Measurements from ENCODE around the gene SEPTIN11. TPM values are rescaled to one million over a fixed set of nuclear protein-coding genes. Genes with fewer than 3 reads are reported as not detected.

Gene SEPTIN11
- total RNA-seq, 1 experiment from 2014 or later, result 125 TPM

DNA sequence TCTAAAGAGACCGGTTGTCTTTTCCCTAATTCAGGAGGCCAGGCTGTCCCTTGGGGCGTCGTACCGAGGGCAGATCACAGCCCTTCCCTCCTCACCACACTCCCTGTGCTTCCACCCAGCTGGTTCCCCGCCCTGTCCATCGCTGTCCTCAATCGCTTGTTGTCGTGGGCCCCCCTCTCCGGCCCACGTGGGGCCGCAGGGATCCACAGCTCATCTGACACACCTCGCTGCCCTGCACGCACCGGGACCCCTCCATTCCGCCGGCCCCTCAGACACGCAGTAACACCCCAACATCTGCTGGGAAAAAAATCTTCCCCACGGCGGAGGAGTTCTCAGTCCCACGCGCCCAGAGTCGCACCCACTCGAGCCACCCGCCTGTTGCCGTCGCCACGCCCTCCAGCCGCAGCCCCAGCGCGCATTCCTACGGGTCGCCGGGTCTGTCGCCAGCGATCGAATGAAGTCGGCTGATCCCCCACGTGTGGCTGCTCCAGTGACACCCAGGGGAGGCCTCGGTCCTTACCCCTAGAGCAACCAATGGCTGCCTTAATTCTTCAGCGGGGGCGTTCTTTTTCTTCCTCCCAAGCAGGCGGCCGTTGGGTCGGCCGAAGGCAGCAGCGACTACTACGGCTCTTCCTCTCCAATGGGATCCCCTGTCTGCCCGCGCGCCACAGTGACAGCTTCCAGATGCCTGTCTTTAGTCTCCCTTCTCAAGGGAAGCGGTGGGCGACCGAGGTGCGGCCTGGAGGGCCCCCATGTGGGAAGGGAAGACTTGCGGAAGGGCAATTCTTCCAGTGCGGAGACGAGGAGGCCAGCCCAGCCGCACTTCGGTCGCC lies 893 bp upstream of the SEPTIN11 start (continued):
- TF ChIP-seq, protein P1, sequence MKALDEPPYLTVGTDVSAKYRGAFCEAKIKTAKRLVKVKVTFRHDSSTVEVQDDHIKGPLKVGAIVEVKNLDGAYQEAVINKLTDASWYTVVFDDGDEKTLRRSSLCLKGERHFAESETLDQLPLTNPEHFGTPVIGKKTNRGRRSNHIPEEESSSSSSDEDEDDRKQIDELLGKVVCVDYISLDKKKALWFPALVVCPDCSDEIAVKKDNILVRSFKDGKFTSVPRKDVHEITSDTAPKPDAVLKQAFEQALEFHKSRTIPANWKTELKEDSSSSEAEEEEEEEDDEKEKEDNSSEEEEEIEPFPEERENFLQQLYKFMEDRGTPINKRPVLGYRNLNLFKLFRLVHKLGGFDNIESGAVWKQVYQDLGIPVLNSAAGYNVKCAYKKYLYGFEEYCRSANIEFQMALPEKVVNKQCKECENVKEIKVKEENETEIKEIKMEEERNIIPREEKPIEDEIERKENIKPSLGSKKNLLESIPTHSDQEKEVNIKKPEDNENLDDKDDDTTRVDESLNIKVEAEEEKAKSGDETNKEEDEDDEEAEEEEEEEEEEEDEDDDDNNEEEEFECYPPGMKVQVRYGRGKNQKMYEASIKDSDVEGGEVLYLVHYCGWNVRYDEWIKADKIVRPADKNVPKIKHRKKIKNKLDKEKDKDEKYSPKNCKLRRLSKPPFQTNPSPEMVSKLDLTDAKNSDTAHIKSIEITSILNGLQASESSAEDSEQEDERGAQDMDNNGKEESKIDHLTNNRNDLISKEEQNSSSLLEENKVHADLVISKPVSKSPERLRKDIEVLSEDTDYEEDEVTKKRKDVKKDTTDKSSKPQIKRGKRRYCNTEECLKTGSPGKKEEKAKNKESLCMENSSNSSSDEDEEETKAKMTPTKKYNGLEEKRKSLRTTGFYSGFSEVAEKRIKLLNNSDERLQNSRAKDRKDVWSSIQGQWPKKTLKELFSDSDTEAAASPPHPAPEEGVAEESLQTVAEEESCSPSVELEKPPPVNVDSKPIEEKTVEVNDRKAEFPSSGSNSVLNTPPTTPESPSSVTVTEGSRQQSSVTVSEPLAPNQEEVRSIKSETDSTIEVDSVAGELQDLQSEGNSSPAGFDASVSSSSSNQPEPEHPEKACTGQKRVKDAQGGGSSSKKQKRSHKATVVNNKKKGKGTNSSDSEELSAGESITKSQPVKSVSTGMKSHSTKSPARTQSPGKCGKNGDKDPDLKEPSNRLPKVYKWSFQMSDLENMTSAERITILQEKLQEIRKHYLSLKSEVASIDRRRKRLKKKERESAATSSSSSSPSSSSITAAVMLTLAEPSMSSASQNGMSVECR (CRISPR knock-in tag; IDR thresholded peaks at IDR 0.05; ENCODE audit: borderline replicate concordance), result 0 out of 2 replicates have a peak, but pooled peaks have one; percentile 9
- TF ChIP-seq ZNF423 (CRISPR knock-in tag; IDR thresholded peaks at IDR 0.05), result no peak
- TF ChIP-seq MXD4 (CRISPR knock-in tag; IDR thresholded peaks at IDR 0.05; ENCODE audit: borderline replicate concordance), result no peak
- TF ChIP-seq ZNF416 (CRISPR knock-in tag; IDR thresholded peaks at IDR 0.05), result no peak
- TF ChIP-seq, protein P2, sequence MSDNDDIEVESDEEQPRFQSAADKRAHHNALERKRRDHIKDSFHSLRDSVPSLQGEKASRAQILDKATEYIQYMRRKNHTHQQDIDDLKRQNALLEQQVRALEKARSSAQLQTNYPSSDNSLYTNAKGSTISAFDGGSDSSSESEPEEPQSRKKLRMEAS (CRISPR knock-in tag; IDR thresholded peaks at IDR 0.05), result peak; percentile 66
- no peak for TF ChIP-seq STAT6 (CRISPR knock-in tag; conservative IDR thresholded peaks at IDR 0.05; ENCODE audit: low read depth)
- no peak for TF ChIP-seq MLX (CRISPR knock-in tag; IDR thresholded peaks at IDR 0.05)
- TF ChIP-seq IRF2 (CRISPR knock-in tag; IDR thresholded peaks at IDR 0.05; ENCODE audit: borderline replicate concordance, low read depth), result no peak
- TF ChIP-seq FOXK1 (CRISPR knock-in tag; IDR thresholded peaks at IDR 0.05), result no peak; the same call in 1 of the 2 replicates
- no peak for TF ChIP-seq ZNF396 (CRISPR knock-in tag; IDR thresholded peaks at IDR 0.05; ENCODE audit: borderline replicate concordance)
- 0 out of 2 replicates have a peak, but pooled peaks have one; percentile 40 for TF ChIP-seq ESRRA (CRISPR knock-in tag; IDR thresholded peaks at IDR 0.05; ENCODE audit: borderline replicate concordance)
- TF ChIP-seq SP1 (CRISPR knock-in tag; conservative IDR thresholded peaks at IDR 0.05), result no peak
- TF ChIP-seq ZNF219 (CRISPR knock-in tag; IDR thresholded peaks at IDR 0.05; ENCODE audit: borderline replicate concordance), result no peak
- TF ChIP-seq ETV6 (CRISPR knock-in tag; IDR thresholded peaks at IDR 0.05), result no peak; the same call in 1 of the 2 replicates
- no peak for TF ChIP-seq ATF3 (CRISPR knock-in tag; conservative IDR thresholded peaks at IDR 0.05)
- no peak for TF ChIP-seq ZBTB21 (CRISPR knock-in tag; IDR thresholded peaks at IDR 0.05; ENCODE audit: borderline replicate concordance)
- no peak for TF ChIP-seq CREM (CRISPR knock-in tag; IDR thresholded peaks at IDR 0.05)
- TF ChIP-seq USF2 (CRISPR knock-in tag; IDR thresholded peaks at IDR 0.05), result no peak
- TF ChIP-seq, protein P3, sequence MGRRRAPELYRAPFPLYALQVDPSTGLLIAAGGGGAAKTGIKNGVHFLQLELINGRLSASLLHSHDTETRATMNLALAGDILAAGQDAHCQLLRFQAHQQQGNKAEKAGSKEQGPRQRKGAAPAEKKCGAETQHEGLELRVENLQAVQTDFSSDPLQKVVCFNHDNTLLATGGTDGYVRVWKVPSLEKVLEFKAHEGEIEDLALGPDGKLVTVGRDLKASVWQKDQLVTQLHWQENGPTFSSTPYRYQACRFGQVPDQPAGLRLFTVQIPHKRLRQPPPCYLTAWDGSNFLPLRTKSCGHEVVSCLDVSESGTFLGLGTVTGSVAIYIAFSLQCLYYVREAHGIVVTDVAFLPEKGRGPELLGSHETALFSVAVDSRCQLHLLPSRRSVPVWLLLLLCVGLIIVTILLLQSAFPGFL (CRISPR knock-in tag; IDR thresholded peaks at IDR 0.05; ENCODE audit: borderline replicate concordance), result no peak
- no peak for TF ChIP-seq NR2C2 (CRISPR knock-in tag; IDR thresholded peaks at IDR 0.05)
- no peak for TF ChIP-seq ATF2 (CRISPR knock-in tag; IDR thresholded peaks at IDR 0.05; ENCODE audit: borderline replicate concordance, low read depth)
- no peak for TF ChIP-seq SMAD3 (CRISPR knock-in tag; IDR thresholded peaks at IDR 0.05; ENCODE audit: borderline replicate concordance)
- TF ChIP-seq, protein P4, sequence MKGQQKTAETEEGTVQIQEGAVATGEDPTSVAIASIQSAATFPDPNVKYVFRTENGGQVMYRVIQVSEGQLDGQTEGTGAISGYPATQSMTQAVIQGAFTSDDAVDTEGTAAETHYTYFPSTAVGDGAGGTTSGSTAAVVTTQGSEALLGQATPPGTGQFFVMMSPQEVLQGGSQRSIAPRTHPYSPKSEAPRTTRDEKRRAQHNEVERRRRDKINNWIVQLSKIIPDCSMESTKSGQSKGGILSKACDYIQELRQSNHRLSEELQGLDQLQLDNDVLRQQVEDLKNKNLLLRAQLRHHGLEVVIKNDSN (CRISPR knock-in tag; IDR thresholded peaks at IDR 0.05), result peak; percentile 51; the same call in 1 of the 2 replicates
